Measurements from ENCODE around the gene TTC34.
"Not testable (repeated sequence)": the region's sequence is repeated elsewhere in the genome, so short reads cannot be mapped to it uniquely, and the experiment has no call there.

The TTC34 gene

GRCh38 chr1:2804628-2805351 is 3.3 kb upstream of the TTC34 start:
- peaks cover 2% of the 10 kb centered on the region; the same call in 1 of the 2 replicates for H3K36me3 ChIP-seq (ENCODE audit: control insufficient read depth, insufficient read depth, low read length)
- DNase-seq (ENCODE audit: low read depth, low spot score) = no peak
- H3K27me3 ChIP-seq (ENCODE audit: control insufficient read depth, insufficient read depth, low read length) = no peaks in the 10 kb centered on the region
- H3K9me3 ChIP-seq (ENCODE audit: control insufficient read depth, insufficient read depth, low read length) = peaks cover 54% of the 10 kb centered on the region
- no peaks in the 10 kb centered on the region for H3K4me1 ChIP-seq (ENCODE audit: control insufficient read depth, insufficient read depth, low read length)
- no peak overlapping the region for H3K27ac ChIP-seq (ENCODE audit: low read length)
- WGBS (ENCODE audit: insufficient coverage, insufficient read length) = no CpG with 5 or more reads among the region's 19 CpGs
- H3K4me3 ChIP-seq (ENCODE audit: low read length) = no peak overlapping the region

- no peak for DNase-seq (ENCODE audit: low read depth, low spot score)
- Histone ChIP-seq H3K4me3 (ENCODE audit: low read length) (no peak overlapping the region), H3K27ac (ENCODE audit: low read length) (no peak overlapping the region), H3K9me3 (ENCODE audit: control insufficient read depth, insufficient read depth, low read length) (peaks cover 50% of the 10 kb centered on the region), H3K4me1 (ENCODE audit: control insufficient read depth, insufficient read depth, low read length) (no peaks in the 10 kb centered on the region), H3K36me3 (ENCODE audit: control insufficient read depth, insufficient read depth, low read length) (peaks cover 2% of the 10 kb centered on the region; the same call in 1 of the 2 replicates), H3K27me3 (ENCODE audit: control insufficient read depth, insufficient read depth, low read length) (no peaks in the 10 kb centered on the region)
- WGBS (ENCODE audit: insufficient coverage, insufficient read length) = no CpG with 5 or more reads among the region's 19 CpGs
Measured at GRCh38 chr1:2803931-2804627, 2.6 kb upstream of the TTC34 start.

GRCh38 chr1:2803086-2803930 is 1.8 kb upstream of the TTC34 start:
- H3K9me3 ChIP-seq (ENCODE audit: control insufficient read depth, insufficient read depth, low read length) = peaks cover 50% of the 10 kb centered on the region
- H3K27me3 ChIP-seq (ENCODE audit: control insufficient read depth, insufficient read depth, low read length) = no peaks in the 10 kb centered on the region
- no CpG with 5 or more reads among the region's 37 CpGs for WGBS (ENCODE audit: insufficient coverage, insufficient read length)
- H3K4me1 ChIP-seq (ENCODE audit: control insufficient read depth, insufficient read depth, low read length) = no peaks in the 10 kb centered on the region
- DNase-seq (ENCODE audit: low read depth, low spot score) = no peak
- H3K4me3 ChIP-seq (ENCODE audit: low read length) = no peak overlapping the region
- H3K27ac ChIP-seq (ENCODE audit: low read length) = no peak overlapping the region
- peaks cover 2% of the 10 kb centered on the region; the same call in 1 of the 2 replicates for H3K36me3 ChIP-seq (ENCODE audit: control insufficient read depth, insufficient read depth, low read length)

GRCh38 chr1:2802421-2802961 is 998 bp upstream of the TTC34 start:
- no peak overlapping the region for H3K27ac ChIP-seq (ENCODE audit: low read length)
- peaks cover 46% of the 10 kb centered on the region for H3K9me3 ChIP-seq (ENCODE audit: control insufficient read depth, insufficient read depth, low read length)
- H3K27me3 ChIP-seq (ENCODE audit: control insufficient read depth, insufficient read depth, low read length) = no peaks in the 10 kb centered on the region
- WGBS (ENCODE audit: insufficient coverage, insufficient read length) = no CpG with 5 or more reads among the region's 10 CpGs
- H3K4me3 ChIP-seq (ENCODE audit: low read length) = no peak overlapping the region
- H3K36me3 ChIP-seq (ENCODE audit: control insufficient read depth, insufficient read depth, low read length) = peaks cover 2% of the 10 kb centered on the region; the same call in 1 of the 2 replicates
- no peak for DNase-seq (ENCODE audit: low read depth, low spot score)
- H3K4me1 ChIP-seq (ENCODE audit: control insufficient read depth, insufficient read depth, low read length) = no peaks in the 10 kb centered on the region

- peaks cover 37% of the 10 kb centered on the region for H3K9me3 ChIP-seq (ENCODE audit: control insufficient read depth, insufficient read depth, low read length)
- DNase-seq (ENCODE audit: low read depth, low spot score) = no peak
- no CpG with 5 or more reads among the region's 11 CpGs for WGBS (ENCODE audit: insufficient coverage, insufficient read length)
- H3K36me3 ChIP-seq (ENCODE audit: control insufficient read depth, insufficient read depth, low read length) = peaks cover 2% of the 10 kb centered on the region; the same call in 1 of the 2 replicates
- no peak overlapping the region for H3K27ac ChIP-seq (ENCODE audit: low read length)
- no peaks in the 10 kb centered on the region for H3K4me1 ChIP-seq (ENCODE audit: control insufficient read depth, insufficient read depth, low read length)
- no peak overlapping the region for H3K4me3 ChIP-seq (ENCODE audit: low read length)
- H3K27me3 ChIP-seq (ENCODE audit: control insufficient read depth, insufficient read depth, low read length) = no peaks in the 10 kb centered on the region
Measured at GRCh38 chr1:2801046-2801445, 447 bp downstream of the TTC34 start.

GRCh38 chr1:2800664-2801045 is 838 bp downstream of the TTC34 start:
- no peak overlapping the region for H3K27ac ChIP-seq (ENCODE audit: low read length)
- no peaks in the 10 kb centered on the region for H3K4me1 ChIP-seq (ENCODE audit: control insufficient read depth, insufficient read depth, low read length)
- H3K27me3 ChIP-seq (ENCODE audit: control insufficient read depth, insufficient read depth, low read length) = no peaks in the 10 kb centered on the region
- H3K36me3 ChIP-seq (ENCODE audit: control insufficient read depth, insufficient read depth, low read length) = no peaks in the 10 kb centered on the region; the same call in 1 of the 2 replicates
- DNase-seq (ENCODE audit: low read depth, low spot score) = no peak
- no CpG with 5 or more reads among the region's 12 CpGs for WGBS (ENCODE audit: insufficient coverage, insufficient read length)
- peaks cover 35% of the 10 kb centered on the region for H3K9me3 ChIP-seq (ENCODE audit: control insufficient read depth, insufficient read depth, low read length)
- no peak overlapping the region for H3K4me3 ChIP-seq (ENCODE audit: low read length)

- H3K36me3 ChIP-seq (ENCODE audit: control insufficient read depth, insufficient read depth, low read length) = no peaks in the 10 kb centered on the region; the same call in 1 of the 2 replicates
- H3K4me3 ChIP-seq (ENCODE audit: low read length) = no peak overlapping the region
- no peak overlapping the region for H3K27ac ChIP-seq (ENCODE audit: low read length)
- no peaks in the 10 kb centered on the region for H3K4me1 ChIP-seq (ENCODE audit: control insufficient read depth, insufficient read depth, low read length)
- no CpG with 5 or more reads among the region's 49 CpGs for WGBS (ENCODE audit: insufficient coverage, insufficient read length)
- no peak for DNase-seq (ENCODE audit: low read depth, low spot score)
- H3K27me3 ChIP-seq (ENCODE audit: control insufficient read depth, insufficient read depth, low read length) = no peaks in the 10 kb centered on the region
- peaks cover 39% of the 10 kb centered on the region for H3K9me3 ChIP-seq (ENCODE audit: control insufficient read depth, insufficient read depth, low read length)
Measured at GRCh38 chr1:2799811-2800663, 1.5 kb downstream of the TTC34 start.

GRCh38 chr1:2798958-2799357 is 2.5 kb downstream of the TTC34 start:
- DNase-seq (ENCODE audit: low read depth, low spot score); H3K36me3 ChIP-seq (ENCODE audit: control insufficient read depth, insufficient read depth, low read length); H3K27ac ChIP-seq (ENCODE audit: low read length); H3K27me3 ChIP-seq (ENCODE audit: control insufficient read depth, insufficient read depth, low read length); H3K4me1 ChIP-seq (ENCODE audit: control insufficient read depth, insufficient read depth, low read length); H3K4me3 ChIP-seq (ENCODE audit: low read length): not testable (repeated sequence)
- no CpG with 5 or more reads among the region's 7 CpGs for WGBS (ENCODE audit: insufficient coverage, insufficient read length)
- peaks cover 34% of the 10 kb centered on the region for H3K9me3 ChIP-seq (ENCODE audit: control insufficient read depth, insufficient read depth, low read length)

- no CpG with 5 or more reads among the region's 6 CpGs for WGBS (ENCODE audit: insufficient coverage, insufficient read length)
- no peak overlapping the region for H3K27ac ChIP-seq (ENCODE audit: low read length)
- no peak overlapping the region for H3K4me3 ChIP-seq (ENCODE audit: low read length)
Measured at GRCh38 chr1:2797741-2798016, 3.8 kb downstream of the TTC34 start.

More at GRCh38 chr1:2797741-2798016, 3.8 kb downstream of the TTC34 start:
- Histone ChIP-seq H3K36me3 (ENCODE audit: control insufficient read depth, insufficient read depth, low read length) (no peaks in the 10 kb centered on the region; the same call in 1 of the 2 replicates), H3K9me3 (ENCODE audit: control insufficient read depth, insufficient read depth, low read length) (peaks cover 30% of the 10 kb centered on the region), H3K27me3 (ENCODE audit: control insufficient read depth, insufficient read depth, low read length) (no peaks in the 10 kb centered on the region), H3K4me1 (ENCODE audit: control insufficient read depth, insufficient read depth, low read length) (no peaks in the 10 kb centered on the region)
- DNase-seq (ENCODE audit: low read depth, low spot score) = no peak
